Endothelial cell of umbilical vein (primary cell): ENCODE measurements around the gene PIP5K1C.

Source experiments
- CTCF ChIP-seq, 2 donors: IDR thresholded peaks; 1 replicate in 1 of 2; 2 replicates in 1 of 2; pipeline ENCODE4 v1.5.1; 2011; ENCODE audit warnings: low read length in 2 of 2, mild to moderate bottlenecking in 2 of 2, moderate library complexity in 2 of 2, control low read depth in 1 of 2, inconsistent platforms in 1 of 2, low read depth in 1 of 2; ENCODE audit not compliant: insufficient read depth in 1 of 2; ENCODE audit errors: extremely low read depth in 1 of 2
- FOS ChIP-seq: IDR thresholded peaks from 2 replicates; pipeline ENCODE4 v1.6.1; 2011; ENCODE audit warnings: mild to moderate bottlenecking, low read length, moderate library complexity, borderline replicate concordance; ENCODE audit not compliant: insufficient read depth

- TF ChIP-seq CTCF (IDR thresholded peaks at IDR 0.05; ENCODE audit: extremely low read depth in 1 of 2, insufficient read depth in 1 of 2, low read depth in 1 of 2, low read length in 2 of 2) = no peak
- no peak for TF ChIP-seq FOS
Observed at GRCh38 chr19:3667766-3668165, 32.5 kb downstream of the PIP5K1C start.
